Nephron progenitor cell (in vitro differentiated cells): ENCODE measurements around the gene ADAM10.
A peak's percentile ranks its signal among the peaks of the same experiment; 100 is the strongest.
"Not testable (repeated sequence)": the region's sequence is repeated elsewhere in the genome, so short reads cannot be mapped to it uniquely, and the experiment has no call there.

Experiments
- DNase-seq: peaks from one replicate; pipeline ENCODE4 v3.0.0; 2021
- H3K27ac Mint-ChIP-seq: 2 replicates; pipeline ENCODE4 v1.8.0; 2021; ENCODE audit warnings: mild to moderate bottlenecking, moderate library complexity, mixed read lengths
- H3K27me3 Mint-ChIP-seq: 2 replicates; pipeline ENCODE4 v1.8.0; 2021; ENCODE audit warnings: mild to moderate bottlenecking, low read depth, mixed read lengths; ENCODE audit not compliant: poor library complexity
- H3K36me3 Mint-ChIP-seq: 2 replicates; pipeline ENCODE4 v1.8.0; 2021; ENCODE audit warnings: low read depth, mixed read lengths
- H3K4me1 Mint-ChIP-seq: 2 replicates; pipeline ENCODE4 v1.8.0; 2021; ENCODE audit warnings: mixed read lengths
- H3K4me3 Mint-ChIP-seq: 2 replicates; pipeline ENCODE4 v1.8.0; 2021; ENCODE audit warnings: mild to moderate bottlenecking, moderate library complexity, mixed read lengths
- H3K9me3 Mint-ChIP-seq: 2 replicates; pipeline ENCODE4 v1.8.0; 2021; ENCODE audit warnings: mild to moderate bottlenecking, moderate library complexity, mixed read lengths
- CTCF ChIP-seq: fragments of 200-600 bp; sonication (generic); IDR thresholded peaks from 2 replicates; pipeline ENCODE4 v1.5.0; 2021; ENCODE audit warnings: antibody characterized with exemption

The ADAM10 gene

GRCh38 chr15:58770857-58771620, 21.5 kb upstream of the ADAM10 start, which contains the start of gene MINDY2:
Gene MINDY2, plus strand, starts transcription at chr15:58771302. Its CDS starts 94 bp downstream, at chr15:58771396.
- Mint-ChIP-seq H3K4me3 (no peak within 1 kb of the TSS), H3K27me3 (no peaks in the 10 kb centered on the region), H3K4me1 (peaks cover 21% of the 10 kb centered on the region), H3K27ac (peak within 1 kb of the TSS; percentile 99), H3K36me3 (peaks cover 6% of the 10 kb centered on the region), H3K9me3 (peaks cover 15% of the 10 kb centered on the region)
- TF ChIP-seq CTCF, result peak; percentile 17
- DNase-seq, result peak; percentile 96

GRCh38 chr15:58770519-58770856, 21.0 kb upstream of the ADAM10 start:
- no peak for DNase-seq
- Mint-ChIP-seq H3K27me3 (no peaks in the 10 kb centered on the region), H3K36me3 (peaks cover 7% of the 10 kb centered on the region), H3K27ac (peak overlapping the region; percentile 99), H3K4me1 (peaks cover 21% of the 10 kb centered on the region), H3K9me3 (peaks cover 19% of the 10 kb centered on the region), H3K4me3 (no peak overlapping the region)
- no peak for TF ChIP-seq CTCF

GRCh38 chr15:58768601-58769004, 19.1 kb upstream of the ADAM10 start:
- not testable (repeated sequence) for H3K4me3 Mint-ChIP-seq, DNase-seq, H3K27me3 Mint-ChIP-seq, H3K27ac Mint-ChIP-seq
- Mint-ChIP-seq H3K36me3 (peaks cover 14% of the 10 kb centered on the region), H3K4me1 (peaks cover 21% of the 10 kb centered on the region), H3K9me3 (peaks cover 32% of the 10 kb centered on the region)

GRCh38 chr15:58766290-58766689, 16.8 kb upstream of the ADAM10 start:
- Mint-ChIP-seq H3K9me3 (peaks cover 39% of the 10 kb centered on the region), H3K4me1 (peaks cover 21% of the 10 kb centered on the region), H3K27ac (no peak overlapping the region), H3K36me3 (peaks cover 14% of the 10 kb centered on the region), H3K4me3 (no peak overlapping the region), H3K27me3 (no peaks in the 10 kb centered on the region)
- no peak for DNase-seq
- TF ChIP-seq CTCF, result no peak

GRCh38 chr15:58764468-58764867, 15.0 kb upstream of the ADAM10 start:
- Mint-ChIP-seq H3K4me1 (peaks cover 11% of the 10 kb centered on the region), H3K36me3 (peaks cover 14% of the 10 kb centered on the region), H3K27me3 (no peaks in the 10 kb centered on the region), H3K4me3 (no peak overlapping the region), H3K27ac (no peak overlapping the region), H3K9me3 (peaks cover 39% of the 10 kb centered on the region)
- TF ChIP-seq CTCF, result no peak
- no peak for DNase-seq

GRCh38 chr15:58762731-58763130, 13.2 kb upstream of the ADAM10 start:
- no peaks in the 10 kb centered on the region for H3K27me3 Mint-ChIP-seq
- no peak overlapping the region for H3K27ac Mint-ChIP-seq
- DNase-seq, result no peak
- no peaks in the 10 kb centered on the region for H3K4me1 Mint-ChIP-seq
- no peak for TF ChIP-seq CTCF
- peaks cover 14% of the 10 kb centered on the region for H3K36me3 Mint-ChIP-seq
- H3K9me3 Mint-ChIP-seq, result peaks cover 28% of the 10 kb centered on the region
- no peak overlapping the region for H3K4me3 Mint-ChIP-seq
